Hematopoietic multipotent progenitor cell (in vitro differentiated cells): ENCODE results near the gene IL1RAP. TPM values are rescaled to one million over a fixed set of nuclear protein-coding genes. Genes with fewer than 3 reads are reported as not detected.
"Not testable (repeated sequence)": the region's sequence is repeated elsewhere in the genome, so short reads cannot be mapped to it uniquely, and the experiment has no call there.

Source experiments
- DNase-seq, 3 donors: peaks; one replicate each; pipeline ENCODE4 v3.0.0-alpha.2; 2011 to 2015; ENCODE audit warnings: low read depth in 2 of 3, low spot score in 2 of 3
- total RNA-seq: library from RNA; depleted of rRNA; stranded (reverse); fragments of >200 nt; gene quantifications from one replicate; pipeline ENCODE4 v1.2.3, GENCODE V29; 2012

Gene IL1RAP
- total RNA-seq, 1 donor, result 10.5 TPM

- DNase-seq, result no peak
Observed at GRCh38 chr3:190641564-190641963, 127.7 kb downstream of the IL1RAP start.

- peak in 2 of 3 donors; percentile 18 to 64 for DNase-seq
Observed at GRCh38 chr3:190642016-190642415, 128.1 kb downstream of the IL1RAP start.

- DNase-seq, result no peak
Observed at GRCh38 chr3:190644035-190644434, 130.2 kb downstream of the IL1RAP start.

GRCh38 chr3:190644766-190645165 is 130.9 kb downstream of the IL1RAP start:
- DNase-seq, result no peak

- peak in 2 of 3 donors; percentile 42 to 56 for DNase-seq
Observed at GRCh38 chr3:190645932-190646460, 132.1 kb downstream of the IL1RAP start.

GRCh38 chr3:190646996-190647395 is 133.1 kb downstream of the IL1RAP start:
- no peak for DNase-seq

- no peak for DNase-seq
Observed at GRCh38 chr3:190655933-190656332, 142.0 kb downstream of the IL1RAP start.

GRCh38 chr3:190658106-190658505 is 144.2 kb downstream of the IL1RAP start:
- no peak for DNase-seq

- DNase-seq, result no peak
Observed at GRCh38 chr3:190666821-190667220, 152.9 kb downstream of the IL1RAP start.

GRCh38 chr3:190671658-190672057 is 157.8 kb downstream of the IL1RAP start:
- no peak for DNase-seq

- no peak for DNase-seq
Observed at GRCh38 chr3:190673148-190673547, 159.3 kb downstream of the IL1RAP start.

GRCh38 chr3:190676481-190676880 is 162.6 kb downstream of the IL1RAP start:
- no peak for DNase-seq

GRCh38 chr3:190677001-190677400 is 163.1 kb downstream of the IL1RAP start:
- no peak for DNase-seq

- DNase-seq, result not testable (repeated sequence)
Observed at GRCh38 chr3:190677868-190678267, 164.0 kb downstream of the IL1RAP start.

GRCh38 chr3:190680691-190681090 is 166.8 kb downstream of the IL1RAP start:
- DNase-seq, result no peak

- no peak for DNase-seq
Observed at GRCh38 chr3:190684776-190685175, 170.9 kb downstream of the IL1RAP start.

- no peak for DNase-seq
Observed at GRCh38 chr3:190686011-190686410, 172.1 kb downstream of the IL1RAP start.

GRCh38 chr3:190690246-190690645 is 176.4 kb downstream of the IL1RAP start:
- no peak for DNase-seq

GRCh38 chr3:190692256-190692655 is 178.4 kb downstream of the IL1RAP start:
- DNase-seq, result no peak

- DNase-seq, result no peak
Observed at GRCh38 chr3:190694335-190695001, 180.6 kb downstream of the IL1RAP start.

- no peak for DNase-seq
Observed at GRCh38 chr3:190695225-190695624, 181.3 kb downstream of the IL1RAP start.

GRCh38 chr3:190695994-190696393 is 182.1 kb downstream of the IL1RAP start:
- no peak for DNase-seq
